Measurements from ENCODE around the gene PPIG.
"Not testable (repeated sequence)": the region's sequence is repeated elsewhere in the genome, so short reads cannot be mapped to it uniquely, and the experiment has no call there.

DNA sequence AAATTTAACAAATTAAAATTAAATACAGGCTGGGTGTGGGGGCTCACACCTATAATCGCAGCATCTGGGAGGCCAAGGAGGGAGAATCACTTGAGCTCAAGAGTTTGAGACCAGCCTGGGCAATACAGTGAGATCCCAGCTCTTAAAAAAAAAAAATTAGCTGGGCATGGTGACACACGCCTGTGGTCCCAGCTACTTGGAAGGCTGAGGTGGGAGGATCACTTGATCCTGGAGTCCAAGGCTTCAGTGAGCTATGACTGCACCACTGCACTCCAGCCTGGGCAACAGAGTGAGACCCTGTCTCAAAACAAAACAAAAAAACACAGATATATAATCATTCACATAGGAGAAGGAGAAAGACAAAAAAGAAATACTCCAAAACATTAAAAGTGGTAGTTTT lies 44.7 kb upstream of the PPIG start:
- TF ChIP-seq, protein P1, sequence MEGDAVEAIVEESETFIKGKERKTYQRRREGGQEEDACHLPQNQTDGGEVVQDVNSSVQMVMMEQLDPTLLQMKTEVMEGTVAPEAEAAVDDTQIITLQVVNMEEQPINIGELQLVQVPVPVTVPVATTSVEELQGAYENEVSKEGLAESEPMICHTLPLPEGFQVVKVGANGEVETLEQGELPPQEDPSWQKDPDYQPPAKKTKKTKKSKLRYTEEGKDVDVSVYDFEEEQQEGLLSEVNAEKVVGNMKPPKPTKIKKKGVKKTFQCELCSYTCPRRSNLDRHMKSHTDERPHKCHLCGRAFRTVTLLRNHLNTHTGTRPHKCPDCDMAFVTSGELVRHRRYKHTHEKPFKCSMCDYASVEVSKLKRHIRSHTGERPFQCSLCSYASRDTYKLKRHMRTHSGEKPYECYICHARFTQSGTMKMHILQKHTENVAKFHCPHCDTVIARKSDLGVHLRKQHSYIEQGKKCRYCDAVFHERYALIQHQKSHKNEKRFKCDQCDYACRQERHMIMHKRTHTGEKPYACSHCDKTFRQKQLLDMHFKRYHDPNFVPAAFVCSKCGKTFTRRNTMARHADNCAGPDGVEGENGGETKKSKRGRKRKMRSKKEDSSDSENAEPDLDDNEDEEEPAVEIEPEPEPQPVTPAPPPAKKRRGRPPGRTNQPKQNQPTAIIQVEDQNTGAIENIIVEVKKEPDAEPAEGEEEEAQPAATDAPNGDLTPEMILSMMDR (IDR thresholded peaks at IDR 0.05): not testable (repeated sequence)
- not testable (repeated sequence) for TF ChIP-seq ZFX (IDR thresholded peaks at IDR 0.05; ENCODE audit: borderline replicate concordance)
